ENCODE results near the gene SFRP4.
"Not testable (repeated sequence)": the region's sequence is repeated elsewhere in the genome, so short reads cannot be mapped to it uniquely, and the experiment has no call there.

The SFRP4 gene

GRCh38 chr7:37916673-37917660, at the start of gene SFRP4:
Gene SFRP4, minus strand, starts transcription at chr7:37916817. Its CDS starts 280 bp downstream, at chr7:37916537.
- DNase-seq: peak; percentile 41

DNA sequence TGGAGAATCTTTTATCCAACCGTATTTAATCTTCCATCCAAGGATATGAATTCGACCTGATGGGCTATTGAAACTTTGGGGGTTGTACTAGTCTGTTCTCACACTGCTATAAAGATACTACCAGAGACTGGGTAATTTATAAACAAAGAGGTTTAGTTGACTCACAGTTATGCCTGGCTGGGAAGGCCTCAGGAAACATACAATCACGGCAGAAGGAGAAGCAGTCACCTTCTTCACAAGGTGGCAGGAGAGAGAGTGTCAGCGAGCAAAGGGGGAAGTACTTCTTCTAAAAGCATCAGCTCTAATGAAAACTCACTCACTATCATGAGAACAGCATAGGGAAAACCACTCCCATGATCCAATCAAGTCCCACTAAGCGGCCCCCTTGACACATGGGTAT, 47.6 kb upstream of the SFRP4 start:
- no peak for DNase-seq

GRCh38 chr7:37961251-37961650, 44.6 kb upstream of the SFRP4 start:
- DNase-seq: no peak

- DNase-seq: no peak
Observed at GRCh38 chr7:37960483-37960882, 43.9 kb upstream of the SFRP4 start.

- no peak for DNase-seq
Observed at GRCh38 chr7:37957221-37957970, 40.8 kb upstream of the SFRP4 start.

DNA sequence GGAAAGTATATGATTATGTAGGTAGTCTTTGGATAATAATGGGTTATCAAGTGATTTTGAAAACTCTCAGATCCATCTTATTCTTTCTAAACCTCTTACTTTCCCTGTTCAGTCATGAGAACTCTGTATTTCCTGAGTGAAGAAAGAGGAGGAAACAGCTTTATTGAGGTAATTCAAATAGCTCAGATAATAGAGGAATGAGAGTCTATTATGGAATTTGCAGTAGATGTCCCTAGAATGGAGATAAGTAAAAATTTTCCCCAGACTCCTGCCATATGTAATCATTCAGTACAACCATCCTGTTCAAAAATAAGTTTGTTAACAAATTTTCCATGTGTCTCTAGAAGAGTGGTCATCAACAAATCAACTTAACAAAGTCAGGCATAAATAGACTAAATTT, 40.2 kb upstream of the SFRP4 start:
- no peak for DNase-seq

GRCh38 chr7:37954217-37954616, 37.6 kb upstream of the SFRP4 start:
- DNase-seq: not testable (repeated sequence)

- no peak for DNase-seq
Observed at GRCh38 chr7:37952240-37952639, 35.6 kb upstream of the SFRP4 start.

GRCh38 chr7:37947941-37948210, 31.3 kb upstream of the SFRP4 start:
- DNase-seq: no peak

- no peak for DNase-seq
Observed at GRCh38 chr7:37947138-37947940, 30.7 kb upstream of the SFRP4 start.

- no peak for DNase-seq
Observed at GRCh38 chr7:37945336-37945735, 28.7 kb upstream of the SFRP4 start.

DNA sequence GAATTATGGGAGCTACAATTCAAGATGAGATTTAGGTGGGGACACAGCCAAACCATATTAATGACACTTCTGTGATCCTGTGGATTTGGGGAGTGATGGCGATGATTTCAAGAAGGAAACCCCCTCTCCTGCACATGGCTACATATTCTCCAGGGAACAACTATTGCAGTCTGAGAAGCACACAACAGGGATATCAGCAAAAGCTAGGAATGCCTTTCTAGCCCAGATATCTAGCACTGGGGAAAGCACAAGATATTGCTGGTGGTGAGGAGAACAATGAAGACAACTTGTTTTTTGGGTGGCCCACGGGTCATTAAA, 28.1 kb upstream of the SFRP4 start:
- DNase-seq: no peak

DNA sequence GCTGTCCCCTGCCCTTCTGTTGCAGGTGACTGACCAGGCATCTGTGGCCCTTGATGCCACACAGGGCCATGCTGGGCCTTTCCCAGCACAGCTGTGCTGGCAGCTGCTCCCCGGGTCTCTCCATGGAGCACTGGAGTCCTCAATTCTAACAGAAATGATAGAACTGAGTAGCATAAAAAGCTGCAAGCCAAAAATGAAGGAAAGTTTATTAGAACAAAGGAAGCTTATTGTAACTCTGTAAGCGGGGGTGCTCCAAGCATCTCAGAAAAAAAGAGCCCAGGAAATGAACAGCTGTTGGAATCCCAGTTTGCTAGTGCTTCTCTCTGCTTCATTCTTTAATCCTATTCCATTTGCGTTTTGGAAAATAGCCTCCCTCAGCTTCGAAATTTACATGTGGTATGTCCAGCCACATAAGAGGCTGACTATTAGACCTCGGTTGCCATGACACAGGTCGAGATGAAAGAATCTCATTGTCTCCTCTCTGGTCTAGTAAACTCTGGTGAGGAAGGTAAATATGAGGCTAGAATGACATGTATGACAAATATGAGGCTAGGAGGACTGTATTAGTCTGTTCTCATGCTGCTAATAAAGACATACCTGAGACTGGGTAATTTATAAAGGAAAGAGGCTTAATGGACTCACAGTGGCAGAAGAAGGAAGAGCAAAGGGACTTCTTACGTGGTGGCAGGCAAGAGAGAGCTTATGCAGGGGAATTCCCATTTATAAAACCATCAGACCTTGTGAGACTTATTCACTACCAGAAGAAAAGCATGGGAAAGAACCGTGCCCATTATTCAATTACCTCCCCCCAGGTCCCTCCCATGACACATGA, 27.5 kb upstream of the SFRP4 start:
- no peak for DNase-seq

DNA sequence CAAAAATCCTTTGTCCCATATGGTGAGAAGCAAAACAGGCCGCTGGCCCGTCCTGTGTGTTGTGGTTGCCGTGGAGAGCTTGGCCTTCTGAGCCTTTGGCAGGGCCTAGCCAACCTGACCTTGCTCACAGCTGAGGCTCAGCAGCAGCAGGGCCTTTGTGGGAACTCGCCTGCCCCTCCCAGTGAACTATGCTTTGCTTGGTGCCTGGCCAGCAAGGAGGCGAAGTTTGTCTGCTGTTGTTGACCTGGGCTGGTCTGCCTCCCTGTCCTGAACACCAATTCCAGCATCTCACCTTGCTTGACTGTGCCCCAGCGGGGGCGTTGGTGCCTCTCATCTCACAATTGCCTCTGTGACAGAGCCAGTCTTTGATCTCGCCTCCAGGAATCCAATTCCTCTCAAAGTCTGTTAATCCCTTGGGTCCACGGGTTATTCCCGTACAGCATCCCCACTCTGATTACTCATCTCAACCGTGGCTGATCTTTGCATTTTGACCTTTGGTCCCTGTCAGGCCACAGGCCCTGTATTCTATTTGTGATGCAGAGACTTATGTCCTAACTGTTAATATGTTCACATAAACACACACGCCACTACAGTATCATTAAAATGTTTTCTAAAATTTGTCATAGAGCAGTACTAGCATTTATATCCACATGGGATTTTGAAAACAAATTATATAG, 26.5 kb upstream of the SFRP4 start:
- DNase-seq: no peak

GRCh38 chr7:37933018-37933566, 16.5 kb upstream of the SFRP4 start:
- no peak for DNase-seq

DNA sequence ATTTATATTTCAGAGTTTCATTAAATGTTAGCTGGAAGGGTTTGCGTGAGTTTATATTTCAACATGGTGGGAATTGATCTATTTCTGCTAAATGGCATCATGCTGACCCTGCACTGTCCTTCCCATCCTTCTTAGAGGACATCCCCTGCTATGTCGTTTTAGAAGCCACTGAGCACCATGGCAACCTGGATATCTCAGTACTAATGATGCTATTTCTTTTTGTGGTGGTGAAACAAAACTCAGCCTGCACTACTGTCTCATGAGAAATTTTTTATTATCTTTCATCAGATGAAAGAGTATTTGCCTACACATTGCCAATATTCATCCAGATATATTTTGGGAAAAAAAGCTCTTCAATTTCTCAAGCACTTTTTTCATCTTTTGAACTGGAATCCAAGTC, 15.9 kb upstream of the SFRP4 start:
- no peak for DNase-seq

- no peak for DNase-seq
Observed at GRCh38 chr7:37930226-37930948, 13.8 kb upstream of the SFRP4 start.

- DNase-seq: no peak
Observed at GRCh38 chr7:37928878-37929277, 12.3 kb upstream of the SFRP4 start.

DNA sequence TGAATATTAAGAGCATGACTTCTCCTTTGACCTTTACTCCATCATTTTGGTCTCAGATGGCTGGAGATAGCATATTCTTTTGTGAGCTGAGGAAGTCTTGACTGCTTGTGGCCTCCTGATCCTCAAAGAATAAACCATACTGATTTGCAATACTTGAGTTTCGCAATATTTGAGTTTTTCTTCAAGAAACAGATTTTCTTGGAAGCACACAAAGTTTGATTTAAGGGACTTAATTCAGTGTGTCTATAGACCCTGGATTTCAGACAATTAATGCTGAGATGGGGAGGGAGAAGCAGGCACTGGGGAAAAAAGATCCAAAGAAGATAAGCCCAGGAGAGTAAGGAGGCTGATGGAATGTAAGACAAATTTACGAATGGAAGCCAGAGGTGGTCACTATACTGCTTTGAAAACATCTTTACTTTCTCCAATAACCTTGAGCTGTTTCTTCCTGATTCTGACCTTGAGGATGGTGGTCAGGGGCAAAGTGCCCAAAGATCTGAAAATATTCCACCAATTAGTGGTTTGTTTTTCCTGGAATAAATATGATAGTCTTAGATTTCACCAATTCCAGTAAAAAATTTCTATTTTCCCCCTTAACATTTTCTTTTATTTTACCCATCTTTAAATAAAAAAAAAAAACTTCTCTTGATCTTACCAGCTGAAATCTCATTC, 11.3 kb upstream of the SFRP4 start:
- DNase-seq: no peak

- no peak for DNase-seq
Observed at GRCh38 chr7:37925620-37926019, 9.0 kb upstream of the SFRP4 start.
